ENCODE measurements around the gene PLPPR3. TPM values are rescaled to one million over a fixed set of nuclear protein-coding genes. Genes with fewer than 3 reads are reported as not detected.
"Not testable (repeated sequence)": the region's sequence is repeated elsewhere in the genome, so short reads cannot be mapped to it uniquely, and the experiment has no call there.

The PLPPR3 gene
- total RNA-seq, 1 experiment from 2014 or later = 0.81 TPM

DNA sequence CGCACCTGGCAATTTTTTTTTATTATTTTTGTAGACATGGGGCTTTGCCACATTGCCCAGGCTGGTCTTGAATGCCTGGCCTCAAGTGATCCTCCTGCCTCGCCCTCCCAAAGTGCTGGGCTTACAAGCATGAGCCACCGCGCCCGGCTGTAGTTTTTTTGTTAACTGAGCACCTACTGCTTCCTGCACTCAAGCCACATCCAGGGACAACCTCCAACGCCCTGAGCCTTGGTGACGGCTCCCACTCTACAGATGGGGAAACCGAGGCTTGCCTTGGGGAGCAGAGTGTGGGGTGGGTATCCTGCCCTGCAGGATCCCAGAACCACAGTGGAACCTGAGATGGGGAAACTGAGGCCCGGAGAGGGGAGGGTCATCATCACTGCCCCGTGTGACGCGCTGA, 33.4 kb upstream of the PLPPR3 start:
- peaks cover 17% of the 10 kb centered on the region for H3K4me1 ChIP-seq (replicated peaks; ENCODE audit: insufficient read depth)
- POLR2A ChIA-PET (ENCODE audit: unreplicated experiment) = no interaction called here
- H2AFZ ChIP-seq = no peak overlapping the region
- no peak overlapping the region for H3K4me3 ChIP-seq
- DNase-seq = no peak
- no peak for TF ChIP-seq EZH2 (IDR thresholded peaks at IDR 0.05; ENCODE audit: low read depth)
- TF ChIP-seq, protein P1, sequence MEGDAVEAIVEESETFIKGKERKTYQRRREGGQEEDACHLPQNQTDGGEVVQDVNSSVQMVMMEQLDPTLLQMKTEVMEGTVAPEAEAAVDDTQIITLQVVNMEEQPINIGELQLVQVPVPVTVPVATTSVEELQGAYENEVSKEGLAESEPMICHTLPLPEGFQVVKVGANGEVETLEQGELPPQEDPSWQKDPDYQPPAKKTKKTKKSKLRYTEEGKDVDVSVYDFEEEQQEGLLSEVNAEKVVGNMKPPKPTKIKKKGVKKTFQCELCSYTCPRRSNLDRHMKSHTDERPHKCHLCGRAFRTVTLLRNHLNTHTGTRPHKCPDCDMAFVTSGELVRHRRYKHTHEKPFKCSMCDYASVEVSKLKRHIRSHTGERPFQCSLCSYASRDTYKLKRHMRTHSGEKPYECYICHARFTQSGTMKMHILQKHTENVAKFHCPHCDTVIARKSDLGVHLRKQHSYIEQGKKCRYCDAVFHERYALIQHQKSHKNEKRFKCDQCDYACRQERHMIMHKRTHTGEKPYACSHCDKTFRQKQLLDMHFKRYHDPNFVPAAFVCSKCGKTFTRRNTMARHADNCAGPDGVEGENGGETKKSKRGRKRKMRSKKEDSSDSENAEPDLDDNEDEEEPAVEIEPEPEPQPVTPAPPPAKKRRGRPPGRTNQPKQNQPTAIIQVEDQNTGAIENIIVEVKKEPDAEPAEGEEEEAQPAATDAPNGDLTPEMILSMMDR (conservative IDR thresholded peaks at IDR 0.05) = no peak
- CTCF ChIA-PET = no interaction called here
- H3K9me2 ChIP-seq (ENCODE audit: insufficient read depth) = no peaks in the 10 kb centered on the region
- H3K27me3 ChIP-seq (ENCODE audit: insufficient read depth, low read depth) = no peaks in the 10 kb centered on the region
- H3K79me2 ChIP-seq (ENCODE audit: low read depth) = no peaks in the 10 kb centered on the region
- H3K36me3 ChIP-seq (ENCODE audit: low read depth) = no peaks in the 10 kb centered on the region
- no TSS peak for BruUV-seq (replicated peaks)
- H4K20me1 ChIP-seq (ENCODE audit: insufficient read depth) = no peaks in the 10 kb centered on the region; the same call in 1 of the 2 replicates
- H3F3A ChIP-seq (ENCODE audit: insufficient read depth, low read depth) = peaks cover 37% of the 10 kb centered on the region
- H3K4me2 ChIP-seq = no peak overlapping the region
- no peaks in the 10 kb centered on the region for H3K9me3 ChIP-seq (ENCODE audit: insufficient read depth, low read depth)
- intact Hi-C loops (cut with micrococcal nuclease; ENCODE audit: unreplicated experiment) = loop anchor here (10.0 kb wide), 1 partner anchor 130 kb away; the partner anchor contains the start of gene WDR18
- H3K27ac ChIP-seq = no peak overlapping the region

DNA sequence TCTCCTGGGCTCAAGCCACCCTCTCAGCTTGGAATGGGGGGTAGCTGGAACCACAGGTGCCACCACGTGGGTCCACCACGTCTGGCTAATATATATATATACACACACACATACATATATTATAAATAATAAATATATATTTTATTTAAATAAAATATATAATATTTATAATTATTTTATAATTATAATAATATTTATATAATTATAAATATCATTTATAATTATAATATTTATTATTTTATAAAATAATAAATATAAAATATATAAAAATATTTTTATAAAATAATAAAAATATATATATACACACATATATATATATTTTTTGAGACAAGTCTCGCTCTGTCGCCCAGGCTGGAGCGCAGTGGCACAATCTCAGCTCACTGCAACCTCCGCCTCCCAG, 32.8 kb upstream of the PLPPR3 start:
- intact Hi-C loops (cut with micrococcal nuclease; ENCODE audit: unreplicated experiment) = loop anchor here (10.0 kb wide), 1 partner anchor 130 kb away; the partner anchor contains the start of gene WDR18
- peaks cover 36% of the 10 kb centered on the region for H3F3A ChIP-seq (ENCODE audit: insufficient read depth, low read depth)
- BruUV-seq (replicated peaks) = no TSS peak
- no peaks in the 10 kb centered on the region for H3K27me3 ChIP-seq (ENCODE audit: insufficient read depth, low read depth)
- H3K4me1 ChIP-seq (replicated peaks; ENCODE audit: insufficient read depth) = peaks cover 11% of the 10 kb centered on the region
- no peak overlapping the region for H3K4me2 ChIP-seq
- ChIA-PET CTCF (interaction anchor here (0.7 kb wide), 1 partner anchor 34 kb away, joined by 4 read pairs; no protein-coding TSS in a partner anchor), POLR2A (ENCODE audit: unreplicated experiment) (interaction anchor here (0.7 kb wide), 1 partner anchor 191 kb away, joined by 11 read pairs; the partner anchor contains the start of gene RNF126)
- no peaks in the 10 kb centered on the region for H3K9me2 ChIP-seq (ENCODE audit: insufficient read depth)
- H3K79me2 ChIP-seq (ENCODE audit: low read depth) = no peaks in the 10 kb centered on the region
- H2AFZ ChIP-seq = no peak overlapping the region
- no peak overlapping the region for H3K4me3 ChIP-seq
- H3K27ac ChIP-seq = no peak overlapping the region
- no peaks in the 10 kb centered on the region for H3K36me3 ChIP-seq (ENCODE audit: low read depth)
- H3K9me3 ChIP-seq (ENCODE audit: insufficient read depth, low read depth) = no peaks in the 10 kb centered on the region
- TF ChIP-seq, protein P1 (conservative IDR thresholded peaks at IDR 0.05) = no peak
- TF ChIP-seq EZH2 (IDR thresholded peaks at IDR 0.05; ENCODE audit: low read depth) = no peak
- no peaks in the 10 kb centered on the region; the same call in 1 of the 2 replicates for H4K20me1 ChIP-seq (ENCODE audit: insufficient read depth)
- no peak for DNase-seq

DNA sequence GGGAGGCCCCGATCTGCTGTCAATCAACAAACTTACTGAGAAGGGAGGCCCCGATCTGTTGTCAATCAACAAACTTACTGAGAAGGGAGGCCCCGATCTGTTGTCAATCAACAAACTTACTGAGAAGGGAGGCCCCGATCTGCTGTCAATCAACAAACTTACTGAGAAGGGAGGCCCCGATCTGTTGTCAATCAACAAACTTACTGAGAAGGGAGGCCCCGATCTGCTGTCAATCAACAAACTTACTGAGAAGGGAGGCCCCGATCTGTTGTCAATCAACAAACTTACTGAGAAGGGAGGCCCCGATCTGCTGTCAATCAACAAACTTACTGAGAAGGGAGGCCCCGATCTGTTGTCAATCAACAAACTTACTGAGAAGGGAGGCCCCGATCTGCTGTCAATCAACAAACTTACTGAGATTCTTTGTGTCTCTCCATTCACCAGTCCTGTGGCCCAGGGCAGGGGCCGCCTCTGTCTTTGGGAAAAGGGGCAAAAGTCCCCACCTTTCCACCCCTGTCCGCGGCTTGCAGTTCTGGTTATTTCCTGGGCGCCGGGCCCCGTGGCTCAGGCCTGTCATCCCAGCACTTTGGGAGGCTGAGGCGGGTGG, 32.0 kb upstream of the PLPPR3 start:
- CTCF ChIA-PET = interaction anchor here (0.7 kb wide), 1 partner anchor 33 kb away, joined by 4 read pairs; no protein-coding TSS in a partner anchor
- H2AFZ ChIP-seq; DNase-seq; H4K20me1 ChIP-seq (ENCODE audit: insufficient read depth); BruUV-seq (replicated peaks); H3K4me2 ChIP-seq; H3K4me3 ChIP-seq; H3K79me2 ChIP-seq (ENCODE audit: low read depth); H3K4me1 ChIP-seq (replicated peaks; ENCODE audit: insufficient read depth); H3K9me2 ChIP-seq (ENCODE audit: insufficient read depth); H3K36me3 ChIP-seq (ENCODE audit: low read depth); H3K9me3 ChIP-seq (ENCODE audit: insufficient read depth, low read depth); H3K27ac ChIP-seq; POLR2A ChIA-PET (ENCODE audit: unreplicated experiment); H3K27me3 ChIP-seq (ENCODE audit: insufficient read depth, low read depth): not testable (repeated sequence)
- intact Hi-C loops (cut with micrococcal nuclease; ENCODE audit: unreplicated experiment) = loop anchor here (10.0 kb wide), 1 partner anchor 131 kb away; the partner anchor contains the start of gene WDR18
- H3F3A ChIP-seq (ENCODE audit: insufficient read depth, low read depth) = peaks cover 33% of the 10 kb centered on the region
